ENCODE data around the gene SLC25A21.
"Not testable (repeated sequence)": the region's sequence is repeated elsewhere in the genome, so short reads cannot be mapped to it uniquely, and the experiment has no call there.

Gene SLC25A21

DNA sequence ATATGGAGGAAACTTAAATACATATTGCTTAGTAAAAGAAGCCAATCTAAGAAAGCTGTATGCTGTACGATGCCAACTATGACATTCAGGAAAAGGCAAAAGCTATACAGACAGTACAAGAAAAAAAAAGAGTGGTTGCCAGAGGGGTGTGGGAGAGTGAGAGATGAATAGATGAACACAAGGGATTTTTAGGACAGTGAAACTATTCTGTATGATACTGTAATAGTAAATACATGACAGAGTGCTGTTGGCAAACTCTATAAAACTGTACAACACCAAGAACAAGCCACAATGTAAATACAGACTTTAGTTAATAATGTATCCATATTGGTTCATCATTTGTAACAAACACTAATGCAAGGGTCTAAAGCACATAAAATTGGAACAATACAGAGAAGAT lies 14.5 kb upstream of the SLC25A21 start:
- no peak for DNase-seq (ENCODE audit: low read depth)

GRCh38 chr14:37185670-37186069 lies 13.3 kb upstream of the SLC25A21 start:
- no peak for DNase-seq (ENCODE audit: low read depth)

DNA sequence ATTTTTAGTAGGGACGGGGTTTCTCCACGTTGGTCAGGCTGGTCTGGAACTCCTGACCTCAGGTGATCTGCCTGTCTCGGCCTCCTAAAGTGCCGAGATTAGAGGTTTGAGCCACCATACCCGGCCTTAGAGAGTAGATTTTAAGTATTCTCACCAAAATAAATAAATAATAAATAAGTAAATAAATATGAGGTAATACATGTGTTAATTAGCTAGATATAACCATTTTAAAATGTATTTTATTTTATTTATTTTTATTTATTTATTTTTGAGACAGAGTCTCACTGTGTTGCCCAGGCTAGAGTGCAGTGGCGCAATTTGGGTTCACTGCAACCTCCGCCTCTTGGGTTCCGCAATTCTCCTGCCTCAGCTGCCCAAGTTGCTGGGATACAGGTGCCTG lies 12.1 kb upstream of the SLC25A21 start:
- DNase-seq (ENCODE audit: low read depth), result not testable (repeated sequence)

GRCh38 chr14:37181441-37181840 lies 9.0 kb upstream of the SLC25A21 start:
- no peak for DNase-seq (ENCODE audit: low read depth)

- DNase-seq (ENCODE audit: low read depth), result not testable (repeated sequence)
These were observed 8.5 kb upstream of the SLC25A21 start for GRCh38 chr14:37180886-37181285.

- DNase-seq (ENCODE audit: low read depth), result no peak
These were observed 7.6 kb upstream of the SLC25A21 start for GRCh38 chr14:37179896-37180502.

- DNase-seq (ENCODE audit: low read depth), result no peak
These were observed 669 bp upstream of the SLC25A21 start for GRCh38 chr14:37172936-37173614.

- no peak for DNase-seq (ENCODE audit: low read depth)
These were observed 755 bp downstream of the SLC25A21 start for GRCh38 chr14:37171678-37172023.

GRCh38 chr14:37170993-37171392 lies 1.4 kb downstream of the SLC25A21 start:
- no peak for DNase-seq (ENCODE audit: low read depth)

DNA sequence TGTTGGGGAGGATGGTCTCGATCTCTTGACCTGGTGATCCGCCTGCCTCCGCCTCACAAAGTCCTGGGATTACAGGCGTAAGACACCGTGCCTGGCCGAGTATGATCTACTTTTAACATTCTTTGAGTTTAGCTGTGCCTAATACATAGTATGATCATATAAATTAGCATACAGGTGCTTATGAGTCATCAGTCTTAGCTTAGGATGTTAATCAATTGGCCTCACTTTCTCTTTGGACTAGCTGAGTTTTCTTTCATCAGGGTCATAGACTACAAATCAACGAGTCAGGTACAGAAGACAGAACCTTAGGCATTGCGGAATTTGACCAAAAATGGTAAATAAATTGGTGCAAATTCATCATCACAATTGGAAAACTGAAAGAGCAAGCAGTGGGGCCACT lies 2.2 kb downstream of the SLC25A21 start:
- no peak for DNase-seq (ENCODE audit: low read depth)

DNA sequence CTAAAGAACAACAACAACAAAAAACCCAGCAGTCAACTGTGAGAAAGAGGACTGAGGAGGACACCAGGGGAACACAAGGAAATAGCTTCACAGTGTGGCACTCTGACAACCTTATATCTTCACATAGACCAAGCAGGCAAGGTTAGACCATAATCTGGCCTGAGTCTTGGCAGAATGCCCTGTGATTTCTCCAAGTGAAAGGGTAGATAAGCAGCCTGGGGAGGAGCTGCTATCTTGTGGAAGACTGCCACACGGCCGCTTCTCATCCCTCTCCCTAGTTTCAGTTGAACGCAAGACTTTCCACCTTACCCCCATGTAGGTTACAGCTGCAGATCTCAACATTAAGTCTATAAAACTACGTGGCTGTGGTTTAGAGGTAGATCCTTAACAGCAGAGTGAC lies 3.7 kb downstream of the SLC25A21 start:
- DNase-seq (ENCODE audit: low read depth), result no peak

DNA sequence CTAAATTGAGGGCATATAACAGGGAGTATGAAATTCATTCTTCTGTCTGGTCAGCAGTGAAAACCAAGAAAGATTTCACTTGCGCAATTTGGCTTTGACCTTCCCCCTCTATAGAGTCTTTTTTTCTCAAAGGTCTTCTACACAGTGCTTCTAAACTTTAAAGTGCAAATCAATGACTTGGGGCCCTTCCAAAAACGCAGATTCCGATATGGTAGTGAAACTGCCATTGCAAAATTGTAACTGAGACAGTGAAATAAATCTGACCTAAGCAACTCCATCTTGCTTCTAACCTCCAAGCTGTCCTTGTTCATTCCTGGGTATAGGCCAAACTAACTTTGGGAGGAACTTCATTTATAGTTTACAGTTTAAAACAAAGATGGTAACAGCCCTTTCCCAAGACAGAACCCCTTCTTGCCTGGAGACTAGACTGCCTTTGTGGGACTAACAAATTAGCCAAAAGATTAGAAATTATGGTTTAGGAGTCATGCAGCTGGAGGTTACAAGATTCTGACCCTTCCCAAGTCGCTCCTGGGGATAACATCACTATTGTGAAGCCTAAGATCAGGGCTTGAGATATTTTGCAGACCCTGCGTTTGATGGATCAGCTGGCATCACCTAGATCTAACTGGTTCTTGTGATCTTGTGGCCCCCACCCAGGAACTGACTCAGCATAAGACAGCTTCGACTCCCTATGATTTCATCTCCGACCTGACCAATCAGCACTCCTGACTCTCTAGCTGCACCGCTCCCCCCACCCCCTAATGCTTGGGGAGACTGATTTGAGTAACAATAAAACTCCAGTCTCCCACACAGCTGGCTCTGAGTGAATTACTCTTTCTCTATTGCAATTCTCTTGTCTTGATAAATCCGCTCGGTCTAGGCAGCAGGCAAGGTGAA lies 5.0 kb downstream of the SLC25A21 start:
- DNase-seq (ENCODE audit: low read depth), result no peak

DNA sequence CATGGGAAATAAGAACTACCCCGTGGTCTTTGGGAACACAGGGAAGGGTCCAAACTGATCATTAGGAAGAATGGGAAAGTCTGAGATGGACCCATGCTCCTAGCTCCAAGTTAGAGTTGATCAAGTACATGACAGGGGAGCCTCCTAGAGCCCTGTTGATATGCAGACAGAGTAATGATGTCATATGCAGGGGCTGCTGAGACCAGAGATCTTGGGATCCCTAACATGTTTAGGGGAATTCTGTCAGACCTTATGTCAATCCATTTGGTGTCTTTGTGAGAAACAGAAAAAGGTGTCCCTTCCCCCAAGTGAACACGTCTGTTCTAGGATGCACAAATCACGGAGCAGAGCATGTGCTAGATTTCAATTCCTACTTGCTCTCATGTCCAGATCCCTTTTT lies 6.6 kb downstream of the SLC25A21 start:
- DNase-seq (ENCODE audit: low read depth), result no peak

GRCh38 chr14:37162307-37162706 lies 10.1 kb downstream of the SLC25A21 start:
- not testable (repeated sequence) for DNase-seq (ENCODE audit: low read depth)

DNA sequence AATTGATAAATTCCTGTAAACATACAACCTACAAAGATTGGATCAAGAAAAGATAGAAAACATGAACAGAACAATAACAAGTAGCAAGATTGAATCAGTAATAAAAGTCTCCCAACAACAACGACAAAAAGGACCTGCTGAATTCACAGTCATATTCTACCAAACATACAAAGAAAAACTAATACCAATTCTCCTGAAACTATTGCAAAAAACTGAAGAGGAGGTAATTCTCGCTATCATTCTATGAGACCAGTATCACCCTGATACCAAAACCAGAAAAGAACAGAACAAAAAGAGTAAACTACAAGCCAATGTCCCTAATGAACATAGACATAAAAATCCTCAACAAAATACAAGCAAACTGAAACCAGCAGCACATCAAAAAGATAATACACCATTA lies 14.4 kb downstream of the SLC25A21 start:
- no peak for DNase-seq (ENCODE audit: low read depth)

DNA sequence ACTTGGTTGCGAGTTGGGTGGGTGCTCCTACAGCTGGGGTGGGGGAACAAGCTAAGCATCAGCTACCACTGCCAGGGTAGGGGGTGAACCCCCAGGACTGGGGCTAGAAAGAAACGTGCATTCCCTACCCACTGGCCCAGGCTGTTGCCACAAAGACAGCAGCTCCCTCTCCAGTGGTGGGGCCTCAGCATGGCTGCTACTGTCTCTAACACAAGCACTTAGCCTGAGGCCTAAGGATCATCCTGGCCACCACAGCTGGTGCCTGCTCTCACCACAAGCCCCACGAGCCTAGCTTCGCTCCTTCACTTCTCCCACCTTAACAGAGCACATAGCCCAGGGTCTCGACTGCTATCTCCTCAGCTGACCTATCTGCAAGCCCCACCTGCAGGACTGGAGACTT lies 18.9 kb downstream of the SLC25A21 start:
- DNase-seq (ENCODE audit: low read depth), result no peak

DNA sequence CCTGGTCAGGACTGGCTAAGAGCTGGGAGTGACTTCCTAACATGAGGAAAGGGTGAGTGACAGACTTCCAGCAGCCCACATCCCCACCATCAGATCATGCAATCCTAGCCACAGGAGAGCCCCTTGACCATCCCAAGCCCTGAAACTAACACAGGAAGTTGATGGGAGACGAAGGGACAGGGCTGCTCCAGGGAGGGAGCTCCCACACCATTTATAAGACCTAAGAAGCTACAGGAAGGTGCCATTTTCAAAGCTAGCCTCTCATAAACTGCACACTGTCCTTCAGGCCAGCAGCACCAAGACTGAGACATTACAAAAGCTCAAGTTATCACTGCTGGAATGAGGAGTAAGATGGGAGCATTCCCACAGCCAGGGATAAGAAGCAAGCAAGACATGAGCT lies 19.4 kb downstream of the SLC25A21 start:
- DNase-seq (ENCODE audit: low read depth), result no peak

- no peak for DNase-seq (ENCODE audit: low read depth)
These were observed 22.0 kb downstream of the SLC25A21 start for GRCh38 chr14:37150414-37150813.

GRCh38 chr14:37147310-37147880 lies 25.0 kb downstream of the SLC25A21 start:
- no peak for DNase-seq (ENCODE audit: low read depth)

DNA sequence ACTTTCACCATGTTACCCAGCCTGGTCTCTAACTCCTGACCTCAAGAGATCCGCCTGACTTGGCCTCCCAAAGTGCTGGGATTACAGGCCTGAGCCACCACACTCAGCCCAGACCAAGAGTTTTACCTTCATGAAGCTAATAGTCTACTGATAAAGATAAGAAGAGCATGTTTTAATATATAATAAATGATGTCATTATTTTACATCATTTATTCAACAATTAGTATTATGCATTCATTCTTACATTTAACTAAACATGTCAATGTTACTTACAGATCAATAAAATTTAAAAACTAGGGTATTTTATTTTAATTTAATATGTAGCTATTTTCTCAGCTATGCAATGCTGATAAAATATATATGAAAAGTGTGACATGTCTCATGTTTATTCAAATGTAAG lies 26.0 kb downstream of the SLC25A21 start:
- DNase-seq (ENCODE audit: low read depth), result not testable (repeated sequence)

GRCh38 chr14:37145395-37145794 lies 27.0 kb downstream of the SLC25A21 start:
- no peak for DNase-seq (ENCODE audit: low read depth)

DNA sequence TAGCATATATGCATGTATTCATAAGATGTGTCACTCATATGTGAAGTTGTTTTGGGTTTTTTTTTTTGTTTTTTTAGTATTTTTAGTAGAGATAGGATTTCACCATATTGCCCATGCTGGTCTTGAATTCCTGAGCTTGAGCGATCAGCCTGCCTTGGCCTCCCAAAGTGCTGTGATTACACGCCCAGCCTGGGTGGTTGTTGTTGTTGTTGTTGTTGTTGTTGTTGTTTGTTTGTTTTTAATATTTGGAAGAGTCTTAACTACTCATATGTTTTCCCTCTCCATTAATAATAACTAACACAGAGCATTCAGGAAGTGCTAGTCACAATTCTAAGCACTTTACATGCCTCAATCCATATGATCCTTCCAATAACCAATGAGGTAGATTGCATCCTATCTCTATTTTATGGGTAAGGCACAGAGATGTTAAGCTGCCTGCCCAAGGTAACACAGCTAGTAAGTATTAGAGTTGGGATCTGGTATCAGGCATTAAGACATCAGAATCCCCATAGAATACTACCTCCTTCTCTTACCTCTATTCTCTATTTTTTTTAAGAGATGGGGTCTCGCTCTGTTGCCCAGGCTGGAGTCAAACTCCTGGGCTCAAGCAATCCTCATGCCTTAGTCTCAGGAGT lies 27.6 kb downstream of the SLC25A21 start:
- DNase-seq (ENCODE audit: low read depth), result no peak

Data from stimulated activated CD8-positive, alpha-beta memory T cell treated with anti-CD3 and anti-CD28 coated beads, Interleukin-15, amount 100 ng/mL, for 1 hour (primary cell).